Trophoblast cell (in vitro differentiated cells and primary cell): ENCODE results near the gene ACTN4.

Experiments
- DNase-seq, 2 donors: peaks; one replicate each; pipeline ENCODE4 v3.0.0-alpha.2; 2016
- H2AFZ ChIP-seq: 2 replicates; pipeline ENCODE4 v1.6.1; 2013; ENCODE audit warnings: low read length, moderate library complexity, mild to moderate bottlenecking; ENCODE audit not compliant: insufficient read depth, poor library complexity
- H2AK5ac ChIP-seq: 2 replicates; pipeline ENCODE4 v1.6.1; 2013; ENCODE audit warnings: mild to moderate bottlenecking, low read length
- H2BK120ac ChIP-seq: 2 replicates; pipeline ENCODE4 v1.6.1; 2013; ENCODE audit warnings: low read length, mild to moderate bottlenecking, moderate library complexity; ENCODE audit not compliant: insufficient read depth, poor library complexity
- H2BK12ac ChIP-seq: 2 replicates; pipeline ENCODE4 v1.6.1; 2013; ENCODE audit warnings: mild to moderate bottlenecking, low read length, moderate library complexity
- H2BK5ac ChIP-seq: 2 replicates; pipeline ENCODE4 v1.6.1; 2013; ENCODE audit warnings: low read length, low read depth, moderate library complexity, mild to moderate bottlenecking; ENCODE audit not compliant: poor library complexity
- H3K14ac ChIP-seq: 2 replicates; pipeline ENCODE4 v1.6.1; 2013; ENCODE audit warnings: mild to moderate bottlenecking, low read length
- H3K18ac ChIP-seq: 2 replicates; pipeline ENCODE4 v1.6.1; 2013; ENCODE audit warnings: mild to moderate bottlenecking, low read length
- H3K23ac ChIP-seq: 2 replicates; pipeline ENCODE4 v1.6.1; 2013; ENCODE audit warnings: low read length
- H3K27ac ChIP-seq: 2 replicates; pipeline ENCODE4 v1.5.1; 2013; ENCODE audit warnings: low read depth, mild to moderate bottlenecking, inconsistent platforms, low read length, moderate library complexity
- H3K27me3 ChIP-seq: 2 replicates; pipeline ENCODE4 v1.6.1; 2013; ENCODE audit warnings: inconsistent platforms, mild to moderate bottlenecking, low read length, moderate library complexity; ENCODE audit not compliant: insufficient read depth
- H3K36me3 ChIP-seq, 2 experiments: 1 replicate in 1 of 2; 2 replicates in 1 of 2; pipeline ENCODE4 v1.6.1; 2013; ENCODE audit warnings: low read length in 2 of 2, mild to moderate bottlenecking in 2 of 2, moderate library complexity in 1 of 2; ENCODE audit not compliant: insufficient read depth in 2 of 2, control insufficient read depth in 1 of 2
- H3K4ac ChIP-seq: 2 replicates; pipeline ENCODE4 v1.6.1; 2013; ENCODE audit warnings: low read depth, mild to moderate bottlenecking, low read length, moderate library complexity
- H3K4me1 ChIP-seq, 2 experiments: 1 replicate in 1 of 2; 2 replicates in 1 of 2; pipeline ENCODE4 v1.6.1; 2013; ENCODE audit warnings: low read length in 2 of 2, mild to moderate bottlenecking in 2 of 2, moderate library complexity in 1 of 2; ENCODE audit not compliant: insufficient read depth in 2 of 2, control insufficient read depth in 1 of 2
- H3K4me2 ChIP-seq: 2 replicates; pipeline ENCODE4 v1.6.1; 2013; ENCODE audit warnings: inconsistent platforms, mild to moderate bottlenecking, low read length, moderate library complexity
- H3K4me3 ChIP-seq: 2 replicates; pipeline ENCODE4 v1.5.1; 2013; ENCODE audit warnings: mild to moderate bottlenecking, low read depth, low read length, inconsistent platforms
- H3K79me1 ChIP-seq: one replicate; pipeline ENCODE4 v1.6.1; 2013; ENCODE audit warnings: low read length
- H3K79me2 ChIP-seq: 2 replicates; pipeline ENCODE4 v1.6.1; 2013; ENCODE audit warnings: low read length, mild to moderate bottlenecking; ENCODE audit not compliant: control insufficient read depth, insufficient read depth, poor library complexity
- H3K9ac ChIP-seq: 2 replicates; pipeline ENCODE4 v1.6.1; 2013; ENCODE audit warnings: mild to moderate bottlenecking, low read length
- H3K9me3 ChIP-seq: 2 replicates; pipeline ENCODE4 v1.6.1; 2013; ENCODE audit warnings: low read depth, mild to moderate bottlenecking, control low read depth, inconsistent platforms, low read length; ENCODE audit not compliant: insufficient read depth
- H4K12ac ChIP-seq: 2 replicates; pipeline ENCODE4 v1.6.1; 2013; ENCODE audit warnings: low read depth, mild to moderate bottlenecking, low read length, moderate library complexity
- H4K8ac ChIP-seq: 2 replicates; pipeline ENCODE4 v1.6.1; 2013; ENCODE audit warnings: low read depth, mild to moderate bottlenecking, low read length, moderate library complexity
- H4K91ac ChIP-seq: one replicate; pipeline ENCODE4 v1.6.1; 2013; ENCODE audit warnings: low read depth, mild to moderate bottlenecking, low read length, moderate library complexity
- WGBS: extraction: QIAGEN DNeasy Blood & Tissue Kit; methylation state at CpG from one replicate; pipeline ENCODE4 v1.1.7; 2013; ENCODE audit warnings: missing lambda C conversion rate; ENCODE audit not compliant: insufficient read length, insufficient coverage; ENCODE audit errors: extremely low coverage; 5-methylcytosine and 5-hydroxymethylcytosine counted together

The ACTN4 gene

DNA sequence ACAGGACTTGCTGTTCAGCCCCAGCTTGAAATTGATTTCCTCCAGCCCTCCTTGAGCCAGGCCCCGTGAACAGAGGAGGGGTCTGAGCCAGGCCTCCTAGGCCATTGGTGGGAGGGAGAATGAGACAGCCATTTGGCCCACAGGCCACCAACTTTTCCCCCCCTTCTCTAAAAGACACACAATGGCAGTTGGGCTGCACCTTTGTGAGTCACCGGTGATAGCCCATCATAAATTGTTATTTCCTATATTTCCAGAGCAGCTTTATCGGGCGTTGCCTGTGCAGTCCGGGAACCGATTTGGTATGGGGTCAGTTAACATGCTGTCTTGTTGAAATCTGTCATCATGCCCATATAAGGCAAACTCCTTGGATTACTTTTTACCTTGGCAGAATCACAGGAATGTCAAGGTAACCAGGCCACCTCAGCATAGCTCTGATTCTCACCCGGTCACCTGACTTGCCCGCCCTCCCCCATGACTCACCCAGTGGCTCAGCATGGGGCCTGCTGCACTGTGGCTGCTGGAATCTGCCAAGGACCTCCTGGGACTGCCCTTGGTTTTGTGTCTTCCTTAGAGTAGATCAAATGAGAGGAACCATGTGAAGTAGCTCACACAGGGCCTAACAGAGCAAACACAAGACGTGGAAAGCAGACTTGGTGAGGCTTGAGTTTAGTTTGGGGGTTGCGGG lies 36.1 kb downstream of the ACTN4 start:
- H3K4me3 ChIP-seq, result no peak overlapping the region
- H3K27me3 ChIP-seq, result no peaks in the 10 kb centered on the region
- H3K4me1 ChIP-seq, result peaks cover 59 to 69% of the 10 kb centered on the region in 2 experiments
- H3K14ac ChIP-seq, result peak overlapping the region; percentile 94
- peaks cover 43% of the 10 kb centered on the region for H3K79me2 ChIP-seq
- peak overlapping the region; percentile 95 for H2AK5ac ChIP-seq
- H4K12ac ChIP-seq, result peak overlapping the region; percentile 84
- H3K27ac ChIP-seq, result peak overlapping the region; percentile 100
- peak overlapping the region; percentile 98 for H2BK5ac ChIP-seq
- peak overlapping the region; percentile 86 for H3K18ac ChIP-seq
- peaks cover 60% of the 10 kb centered on the region for H3K79me1 ChIP-seq
- peak; percentile 96 to 97 for DNase-seq
- peak overlapping the region; percentile 90 for H3K4ac ChIP-seq
- peak overlapping the region; percentile 90 for H4K8ac ChIP-seq
- peak overlapping the region; percentile 88 for H2BK120ac ChIP-seq
- H2BK12ac ChIP-seq, result peak overlapping the region; percentile 89
- WGBS, result no CpG with 5 or more reads among the region's 10 CpGs
- peak overlapping the region; percentile 79 for H3K9ac ChIP-seq
- peak overlapping the region; percentile 37 for H3K4me2 ChIP-seq
- H2AFZ ChIP-seq, result peak overlapping the region; percentile 71
- peaks cover 14 to 16% of the 10 kb centered on the region in 2 experiments for H3K36me3 ChIP-seq
- peaks cover 2% of the 10 kb centered on the region for H3K9me3 ChIP-seq
- H3K23ac ChIP-seq, result no peak overlapping the region
- peak overlapping the region; percentile 86 for H4K91ac ChIP-seq

DNA sequence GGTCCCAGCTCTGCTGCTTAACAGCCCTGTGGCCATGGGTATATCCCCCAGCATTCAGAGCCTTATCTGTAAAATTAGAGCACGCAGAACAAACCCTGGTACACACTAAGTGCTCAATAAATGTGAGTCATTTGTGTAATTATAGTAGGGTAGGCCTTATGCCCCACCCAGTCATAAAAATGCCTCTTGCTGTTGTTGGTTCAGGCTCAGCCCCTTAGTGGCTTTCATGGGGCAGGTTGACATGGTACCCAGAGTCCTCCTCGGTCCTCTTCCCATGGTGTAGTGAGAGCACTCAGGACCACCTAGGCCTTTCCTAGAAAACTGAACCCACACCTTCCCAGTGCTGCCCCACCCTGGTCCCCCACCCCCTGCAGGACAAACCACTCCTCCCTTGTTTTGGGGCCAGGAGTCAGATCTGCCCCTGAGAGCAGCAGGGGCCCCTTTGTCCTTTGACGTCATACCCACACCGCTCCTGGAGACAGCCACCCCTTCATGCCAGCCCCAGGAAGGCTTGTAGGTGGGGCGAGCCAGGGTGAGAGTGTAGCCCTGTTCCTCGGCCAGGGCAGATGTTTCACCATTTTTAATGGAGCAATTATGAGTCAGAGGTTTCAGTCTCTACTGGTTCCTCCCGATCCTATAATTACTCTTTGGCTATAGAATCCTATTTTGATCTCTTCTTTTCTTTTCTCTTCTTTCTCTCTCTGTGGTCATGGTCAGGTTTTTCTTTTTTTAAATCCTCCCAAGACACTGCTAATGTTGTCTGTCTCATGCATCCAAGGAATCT lies 36.8 kb downstream of the ACTN4 start:
- Histone ChIP-seq H3K18ac (peak overlapping the region; percentile 77), H3K27me3 (no peaks in the 10 kb centered on the region), H3K4me1 (peaks cover 55 to 63% of the 10 kb centered on the region in 2 experiments), H3K4ac (peak overlapping the region; percentile 51), H3K23ac (no peak overlapping the region), H4K8ac (peak overlapping the region; percentile 90), H4K12ac (peak overlapping the region; percentile 84), H3K9ac (peak overlapping the region; percentile 79), H2BK12ac (peak overlapping the region; percentile 89), H2BK5ac (peak overlapping the region; percentile 98), H3K14ac (peak overlapping the region; percentile 94), H3K79me2 (peaks cover 41% of the 10 kb centered on the region), H4K91ac (peak overlapping the region; percentile 86), H3K27ac (peak overlapping the region; percentile 100), H2BK120ac (peak overlapping the region; percentile 83), H3K9me3 (no peaks in the 10 kb centered on the region), H3K36me3 (peaks cover 9 to 11% of the 10 kb centered on the region in 2 experiments), H2AFZ (peak overlapping the region; percentile 71), H3K4me2 (peak overlapping the region; percentile 30), H3K79me1 (peaks cover 64% of the 10 kb centered on the region), H3K4me3 (no peak overlapping the region), H2AK5ac (peak overlapping the region; percentile 95)
- no CpG with 5 or more reads among the region's 7 CpGs for WGBS
- peak; percentile 73 to 87 for DNase-seq

DNA sequence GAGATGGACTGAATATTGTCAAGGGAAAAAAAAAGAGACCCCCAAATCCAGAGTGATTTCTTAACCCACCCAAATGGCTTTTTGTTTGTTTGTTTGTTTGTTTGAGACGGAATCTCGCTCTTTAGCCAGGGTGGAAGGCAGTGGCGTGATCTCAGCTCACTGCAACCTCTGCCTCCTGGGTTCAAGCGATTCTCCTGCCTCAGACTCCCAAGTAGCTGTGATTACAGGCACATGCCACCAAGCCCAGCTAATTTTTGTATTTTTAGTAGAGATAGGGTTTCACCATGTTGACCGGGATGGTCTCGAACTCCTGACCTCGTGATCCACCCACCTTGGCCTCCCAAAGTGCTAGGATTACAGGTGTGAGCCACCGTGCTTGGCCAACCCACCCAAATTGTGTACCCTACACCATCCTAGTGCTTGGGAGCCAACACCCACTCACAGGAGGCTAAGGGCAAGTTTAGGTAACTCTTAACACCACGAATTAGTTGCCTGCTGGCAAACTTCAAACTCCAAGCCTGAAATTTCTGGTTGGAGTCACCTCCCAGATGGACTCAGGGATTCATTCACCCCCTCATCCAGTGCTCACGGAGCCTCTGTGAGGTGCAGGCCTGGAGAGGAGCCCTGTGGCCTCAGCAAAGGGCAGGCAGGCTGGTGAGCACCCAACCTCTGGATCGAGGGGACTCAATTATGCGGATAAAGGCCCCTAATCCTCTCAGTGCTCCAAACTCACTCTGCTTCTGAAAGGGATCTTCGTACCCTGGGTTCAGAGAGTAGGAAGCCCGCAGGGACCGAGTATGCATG lies 37.6 kb downstream of the ACTN4 start:
- peak overlapping the region; percentile 25 for H3K4me2 ChIP-seq
- no peak overlapping the region for H3K4me3 ChIP-seq
- peak overlapping the region; percentile 96 for H2BK120ac ChIP-seq
- H3K18ac ChIP-seq, result peak overlapping the region; percentile 91
- no peaks in the 10 kb centered on the region for H3K9me3 ChIP-seq
- peaks cover 7 to 10% of the 10 kb centered on the region in 2 experiments for H3K36me3 ChIP-seq
- H3K23ac ChIP-seq, result no peak overlapping the region
- peak overlapping the region; percentile 71 for H3K4ac ChIP-seq
- peaks cover 60 to 63% of the 10 kb centered on the region in 2 experiments for H3K4me1 ChIP-seq
- no CpG with 5 or more reads among the region's 15 CpGs for WGBS
- H3K79me2 ChIP-seq, result peaks cover 43% of the 10 kb centered on the region
- H3K27me3 ChIP-seq, result no peaks in the 10 kb centered on the region
- H2AK5ac ChIP-seq, result peak overlapping the region; percentile 90
- H2BK12ac ChIP-seq, result peak overlapping the region; percentile 71
- peak overlapping the region; percentile 49 for H4K12ac ChIP-seq
- DNase-seq, result no peak
- H3K27ac ChIP-seq, result peak overlapping the region; percentile 100
- peak overlapping the region; percentile 86 for H4K8ac ChIP-seq
- peak overlapping the region; percentile 25 for H3K9ac ChIP-seq
- H4K91ac ChIP-seq, result peak overlapping the region; percentile 96
- H2BK5ac ChIP-seq, result peak overlapping the region; percentile 97
- H3K79me1 ChIP-seq, result peaks cover 65% of the 10 kb centered on the region
- peak overlapping the region; percentile 96 for H3K14ac ChIP-seq
- H2AFZ ChIP-seq, result peak overlapping the region; percentile 47
